Cardiac muscle cell (in vitro differentiated cells and primary cell): ENCODE data around the gene CEP95. TPM values are rescaled to one million over a fixed set of nuclear protein-coding genes. Genes with fewer than 3 reads are reported as not detected.
A peak's percentile ranks its signal among the peaks of the same experiment; 100 is the strongest.

Experiments used
- DNase-seq, 2 donors: peaks; one replicate each; pipeline versions ENCODE4 v3.0.0 to v3.0.0-alpha.2; 2010 to 2017; ENCODE audit warnings: low read depth in 1 of 2, low spot score in 1 of 2
- H3K27ac ChIP-seq: fragments of 200-600 bp; sonication (generic); 2 replicates; pipeline ENCODE4 v1.5.1; 2016
- H3K27me3 ChIP-seq: fragments of 200-600 bp; sonication (generic); 2 replicates; pipeline ENCODE4 v1.6.0; 2016; ENCODE audit warnings: control low read depth
- H3K36me3 ChIP-seq: fragments of 200-600 bp; sonication (generic); 2 replicates; pipeline ENCODE4 v1.5.1; 2016; ENCODE audit warnings: control low read depth
- H3K4me1 ChIP-seq: fragments of 200-600 bp; sonication (generic); 2 replicates; pipeline ENCODE4 v1.8.1; 2017; ENCODE audit warnings: low read depth, mild to moderate bottlenecking, mixed run types
- H3K4me3 ChIP-seq: fragments of 200-600 bp; sonication (generic); 2 replicates; pipeline ENCODE4 v1.5.1; 2016; ENCODE audit warnings: mild to moderate bottlenecking
- H3K9me3 ChIP-seq: fragments of 200-600 bp; sonication (generic); 2 replicates; pipeline ENCODE4 v1.5.1; 2017; ENCODE audit warnings: low read depth, mild to moderate bottlenecking, control low read depth
- polyA plus RNA-seq: library from polyadenylated mRNA; unstranded; fragments of >200 nt; fragmentation: Nextera tagmentation; extraction: Ambion mirVana; gene quantifications from 2 replicates; pipeline ENCODE4 v1.2.1, GENCODE V29; 2016
- total RNA-seq: library from RNA; depleted of rRNA; stranded (reverse); fragments of >200 nt; gene quantifications from 2 replicates; pipeline ENCODE4 v1.2.3, GENCODE V29; 2016
- TF ChIP-seq, protein P1 (sequence below): IDR thresholded peaks from 2 replicates; pipeline ENCODE4 v1.5.1; 2012; ENCODE audit warnings: low read depth, mild to moderate bottlenecking, low read length

Gene CEP95
- total and polyA plus RNA-seq, 2 experiments from 2014 or later: 29.1 to 40.3 TPM

DNA sequence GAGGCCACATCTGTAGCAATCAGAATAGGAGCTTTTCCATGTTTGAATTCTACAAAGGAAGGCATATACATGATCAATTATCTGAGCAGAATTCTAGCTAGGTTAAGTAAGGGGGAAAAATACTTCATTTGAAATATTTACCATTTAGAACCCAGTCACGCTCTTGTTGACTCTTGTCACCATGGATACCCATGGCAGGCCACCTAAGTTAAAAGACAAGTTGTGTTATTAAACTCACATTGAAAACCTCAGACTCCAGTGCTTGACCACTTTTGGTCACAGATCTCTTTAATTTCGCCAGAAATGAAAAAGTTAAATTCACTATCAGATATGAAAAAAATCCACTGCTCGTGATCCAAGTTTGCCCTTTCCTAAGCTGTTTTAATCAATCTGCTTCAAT lies 4.8 kb upstream of the CEP95 start:
- H3K4me3 ChIP-seq: no peak overlapping the region
- peaks cover 5% of the 10 kb centered on the region for H3K4me1 ChIP-seq
- no peaks in the 10 kb centered on the region for H3K27me3 ChIP-seq
- DNase-seq: no peak
- H3K27ac ChIP-seq: peak overlapping the region; percentile 8
- peaks cover 63% of the 10 kb centered on the region for H3K36me3 ChIP-seq
- no peaks in the 10 kb centered on the region for H3K9me3 ChIP-seq
- TF ChIP-seq, protein P1, sequence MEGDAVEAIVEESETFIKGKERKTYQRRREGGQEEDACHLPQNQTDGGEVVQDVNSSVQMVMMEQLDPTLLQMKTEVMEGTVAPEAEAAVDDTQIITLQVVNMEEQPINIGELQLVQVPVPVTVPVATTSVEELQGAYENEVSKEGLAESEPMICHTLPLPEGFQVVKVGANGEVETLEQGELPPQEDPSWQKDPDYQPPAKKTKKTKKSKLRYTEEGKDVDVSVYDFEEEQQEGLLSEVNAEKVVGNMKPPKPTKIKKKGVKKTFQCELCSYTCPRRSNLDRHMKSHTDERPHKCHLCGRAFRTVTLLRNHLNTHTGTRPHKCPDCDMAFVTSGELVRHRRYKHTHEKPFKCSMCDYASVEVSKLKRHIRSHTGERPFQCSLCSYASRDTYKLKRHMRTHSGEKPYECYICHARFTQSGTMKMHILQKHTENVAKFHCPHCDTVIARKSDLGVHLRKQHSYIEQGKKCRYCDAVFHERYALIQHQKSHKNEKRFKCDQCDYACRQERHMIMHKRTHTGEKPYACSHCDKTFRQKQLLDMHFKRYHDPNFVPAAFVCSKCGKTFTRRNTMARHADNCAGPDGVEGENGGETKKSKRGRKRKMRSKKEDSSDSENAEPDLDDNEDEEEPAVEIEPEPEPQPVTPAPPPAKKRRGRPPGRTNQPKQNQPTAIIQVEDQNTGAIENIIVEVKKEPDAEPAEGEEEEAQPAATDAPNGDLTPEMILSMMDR: no peak

- no peak overlapping the region for H3K4me3 ChIP-seq
- DNase-seq: no peak
These were observed 4.0 kb upstream of the CEP95 start for GRCh38 chr17:64502809-64503208.

DNA sequence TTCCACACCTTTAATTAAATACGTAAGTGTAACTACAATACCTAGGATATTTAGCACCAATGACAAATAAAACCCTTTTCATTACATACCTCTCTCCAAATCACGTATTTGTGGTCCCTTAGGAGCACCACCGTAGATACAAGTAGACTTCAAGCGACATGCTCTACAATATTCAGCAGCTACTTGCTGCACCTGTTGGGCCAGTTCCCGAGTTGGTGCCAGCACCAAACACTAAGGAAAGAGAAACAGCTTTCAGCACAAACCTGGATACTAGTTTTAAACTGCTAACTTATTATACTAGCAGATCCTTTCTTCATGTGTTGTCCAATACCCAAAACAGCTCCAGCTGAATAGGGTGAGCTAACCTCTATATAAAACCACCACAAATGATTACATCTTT lies 3.4 kb upstream of the CEP95 start:
- Histone ChIP-seq H3K9me3 (no peaks in the 10 kb centered on the region), H3K36me3 (peaks cover 59% of the 10 kb centered on the region), H3K27ac (peak overlapping the region; percentile 10), H3K27me3 (no peaks in the 10 kb centered on the region), H3K4me1 (peaks cover 10% of the 10 kb centered on the region), H3K4me3 (no peak overlapping the region)
- TF ChIP-seq, protein P1: no peak
- DNase-seq: no peak

More at GRCh38 chr17:64502809-64503208, 4.0 kb upstream of the CEP95 start:
- peaks cover 61% of the 10 kb centered on the region for H3K36me3 ChIP-seq
- H3K27ac ChIP-seq: peak overlapping the region; percentile 8
- H3K4me1 ChIP-seq: peaks cover 5% of the 10 kb centered on the region
- no peaks in the 10 kb centered on the region for H3K27me3 ChIP-seq
- TF ChIP-seq, protein P1: no peak
- no peaks in the 10 kb centered on the region for H3K9me3 ChIP-seq

DNA sequence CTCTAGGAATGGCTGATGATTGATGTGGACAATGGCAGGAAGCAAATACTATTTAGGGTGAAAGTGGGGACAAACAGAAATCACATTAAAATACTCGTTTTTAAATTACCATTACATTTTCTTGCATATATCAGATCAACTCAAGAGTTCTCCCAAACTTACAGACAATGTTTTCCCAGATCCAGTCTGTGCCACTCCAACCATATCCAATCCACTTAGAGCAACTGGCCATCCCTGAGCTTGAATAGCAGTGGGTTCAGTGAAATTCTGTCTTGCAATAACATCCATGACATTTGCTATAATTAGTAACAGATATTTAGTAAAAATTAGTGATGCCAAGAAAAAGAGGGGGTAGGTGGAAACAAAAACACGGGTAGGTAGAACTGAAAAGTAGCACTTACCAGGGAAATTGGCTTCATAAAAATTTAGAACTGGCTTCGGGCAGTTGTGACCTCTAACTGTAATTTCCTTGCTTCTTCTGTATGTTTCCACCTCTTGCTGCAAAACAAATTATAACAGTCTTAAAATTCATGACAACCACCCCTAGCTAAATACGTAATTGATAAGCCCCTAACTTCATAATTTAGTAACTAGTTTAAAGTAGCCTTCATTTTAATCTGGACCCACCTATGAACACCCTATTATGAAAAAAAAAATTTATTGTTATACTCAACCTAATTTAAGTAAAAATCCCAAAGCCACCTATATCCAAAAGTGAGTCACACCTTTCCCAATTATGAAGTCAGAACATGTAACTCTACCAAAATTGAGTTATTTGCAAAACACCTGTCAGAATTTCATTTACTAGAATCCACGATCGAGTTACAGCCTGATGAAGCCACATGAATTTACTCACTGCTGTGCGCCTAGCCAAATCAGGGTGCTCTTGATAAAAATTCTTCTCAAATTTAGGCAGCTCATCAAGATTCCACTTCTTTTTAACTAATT lies 2.7 kb upstream of the CEP95 start:
- Histone ChIP-seq H3K4me1 (peaks cover 14% of the 10 kb centered on the region), H3K36me3 (peaks cover 53% of the 10 kb centered on the region), H3K27me3 (no peaks in the 10 kb centered on the region), H3K27ac (peak overlapping the region; percentile 99), H3K9me3 (no peaks in the 10 kb centered on the region), H3K4me3 (peak overlapping the region; percentile 96)
- TF ChIP-seq, protein P1: no peak
- no peak for DNase-seq

GRCh38 chr17:64504769-64505339 lies 1.9 kb upstream of the CEP95 start:
- peaks cover 14% of the 10 kb centered on the region for H3K4me1 ChIP-seq
- peak overlapping the region; percentile 96 for H3K4me3 ChIP-seq
- no peaks in the 10 kb centered on the region for H3K9me3 ChIP-seq
- peaks cover 45% of the 10 kb centered on the region for H3K36me3 ChIP-seq
- peak in 1 of 2 donors; percentile 92 for DNase-seq
- no peaks in the 10 kb centered on the region for H3K27me3 ChIP-seq
- H3K27ac ChIP-seq: peak overlapping the region; percentile 99
- TF ChIP-seq, protein P1: no peak
